Sigmoid colon (tissue), 4 donors: ENCODE results near the gene TNNT2.
A peak's percentile ranks its signal among the peaks of the same experiment; 100 is the strongest.

Experiments used
- POLR2AphosphoS5 ChIP-seq, 4 donors: sonication (generic); formaldehyde crosslinking; IDR thresholded peaks; one replicate each; pipeline ENCODE4 v1.6.1; 2017; ENCODE audit warnings: antibody characterized with exemption in 4 of 4
- TF ChIP-seq, protein P1 (sequence below), 4 experiments: fragments of 450-650 bp in 3 of 4; fragments of 200-600 bp in 1 of 4; IDR thresholded peaks; one replicate each; pipeline ENCODE4 v1.5.1; 2016 to 2019; ENCODE audit warnings: antibody characterized with exemption in 4 of 4, mild to moderate bottlenecking in 3 of 4, moderate library complexity in 2 of 4

DNA sequence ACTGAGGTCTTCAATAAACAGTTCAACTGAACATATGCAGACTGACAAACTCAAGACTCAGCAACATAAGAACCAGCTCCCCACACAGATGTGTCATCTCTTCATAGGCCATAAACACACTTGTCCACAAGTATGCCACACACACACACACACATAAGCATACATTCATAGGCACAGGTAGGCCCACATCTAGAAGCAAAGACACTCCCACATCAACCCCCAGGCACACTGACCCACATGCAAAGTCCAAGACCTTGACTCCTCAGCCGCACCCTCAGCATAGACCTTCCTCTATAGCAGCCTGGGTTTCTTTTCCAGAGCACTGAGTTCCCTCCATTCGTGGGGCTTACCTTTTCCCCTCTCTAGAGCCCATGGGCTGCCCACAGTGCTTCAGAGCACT is 20.2 kb upstream of the TNNT2 start:
- TF ChIP-seq POLR2AphosphoS5 (IDR thresholded peaks at IDR 0.05), result peak in 1 of 4 donors; percentile 27
- TF ChIP-seq, protein P1, sequence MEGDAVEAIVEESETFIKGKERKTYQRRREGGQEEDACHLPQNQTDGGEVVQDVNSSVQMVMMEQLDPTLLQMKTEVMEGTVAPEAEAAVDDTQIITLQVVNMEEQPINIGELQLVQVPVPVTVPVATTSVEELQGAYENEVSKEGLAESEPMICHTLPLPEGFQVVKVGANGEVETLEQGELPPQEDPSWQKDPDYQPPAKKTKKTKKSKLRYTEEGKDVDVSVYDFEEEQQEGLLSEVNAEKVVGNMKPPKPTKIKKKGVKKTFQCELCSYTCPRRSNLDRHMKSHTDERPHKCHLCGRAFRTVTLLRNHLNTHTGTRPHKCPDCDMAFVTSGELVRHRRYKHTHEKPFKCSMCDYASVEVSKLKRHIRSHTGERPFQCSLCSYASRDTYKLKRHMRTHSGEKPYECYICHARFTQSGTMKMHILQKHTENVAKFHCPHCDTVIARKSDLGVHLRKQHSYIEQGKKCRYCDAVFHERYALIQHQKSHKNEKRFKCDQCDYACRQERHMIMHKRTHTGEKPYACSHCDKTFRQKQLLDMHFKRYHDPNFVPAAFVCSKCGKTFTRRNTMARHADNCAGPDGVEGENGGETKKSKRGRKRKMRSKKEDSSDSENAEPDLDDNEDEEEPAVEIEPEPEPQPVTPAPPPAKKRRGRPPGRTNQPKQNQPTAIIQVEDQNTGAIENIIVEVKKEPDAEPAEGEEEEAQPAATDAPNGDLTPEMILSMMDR (IDR thresholded peaks at IDR 0.05), result no peak
